GM13977 (cell line): ENCODE results near the gene DCBLD2.
"Not testable (repeated sequence)": the region's sequence is repeated elsewhere in the genome, so short reads cannot be mapped to it uniquely, and the experiment has no call there.

Experiments used
- DNase-seq: peaks from one replicate; pipeline ENCODE4 v3.0.0; 2012; ENCODE audit warnings: low spot score
- CTCF ChIP-seq: IDR thresholded peaks from 2 replicates; pipeline ENCODE4 v1.5.1; 2012; ENCODE audit warnings: mild to moderate bottlenecking, control low read depth; ENCODE audit not compliant: insufficient read depth; ENCODE audit errors: extremely low read depth, missing control alignments
- in situ Hi-C: fragments of 300-500 bp; cut with MboI; formaldehyde crosslinking; loops from one replicate; pipeline ENCODE4 v1.12.0; 2022; ENCODE audit warnings: low sequenced_read_pairs, low pct_unique_long_range_greater_than_20kb, mixed read lengths, inconsistent platforms; ENCODE audit not compliant: unreplicated experiment

The DCBLD2 gene

GRCh38 chr3:98856724-98857123, 44.8 kb downstream of the DCBLD2 start:
- DNase-seq = no peak
- in situ Hi-C loops = no loop called here
- TF ChIP-seq CTCF = no peak

GRCh38 chr3:98855806-98856400, 45.6 kb downstream of the DCBLD2 start:
- in situ Hi-C loops = no loop called here
- no peak for DNase-seq
- no peak for TF ChIP-seq CTCF

GRCh38 chr3:98848108-98848507, 53.4 kb downstream of the DCBLD2 start:
- in situ Hi-C loops = no loop called here
- TF ChIP-seq CTCF = no peak
- DNase-seq = no peak

- in situ Hi-C loops = no loop called here
- no peak for DNase-seq
- no peak for TF ChIP-seq CTCF
These were observed 55.4 kb downstream of the DCBLD2 start for GRCh38 chr3:98846101-98846500.

GRCh38 chr3:98843266-98843959, 58.1 kb downstream of the DCBLD2 start:
- TF ChIP-seq CTCF = no peak
- in situ Hi-C loops = no loop called here
- DNase-seq = no peak

GRCh38 chr3:98839846-98840245, 61.6 kb downstream of the DCBLD2 start:
- in situ Hi-C loops = no loop called here
- no peak for TF ChIP-seq CTCF
- no peak for DNase-seq

- in situ Hi-C loops = not testable (repeated sequence)
These were observed 70.4 kb downstream of the DCBLD2 start for GRCh38 chr3:98831060-98831459.

More at GRCh38 chr3:98831060-98831459, 70.4 kb downstream of the DCBLD2 start:
- DNase-seq = not testable (repeated sequence)
